T-cell (primary cell): Measurements from ENCODE around the gene SEPTIN10. TPM values are rescaled to one million over a fixed set of nuclear protein-coding genes. Genes with fewer than 3 reads are reported as not detected.
"Not testable (repeated sequence)": the region's sequence is repeated elsewhere in the genome, so short reads cannot be mapped to it uniquely, and the experiment has no call there.

Source experiments
- ATAC-seq, 4 experiments: fragments of 200-7000 bp in 3 of 4; fragments of 150-1000 bp in 1 of 4; cut with Tn5 transposase; replicated peaks in 1 of 4; 1 replicate in 3 of 4; 2 replicates in 1 of 4; pipeline ENCODE4 v1.10.0; 2021; ENCODE audit warnings: moderate library complexity in 3 of 4, mild to moderate bottlenecking in 2 of 4, moderate number of reproducible peaks in 1 of 4
- CTCF ChIA-PET, 2 donors: fragments of 300-600 bp; sonication (Branson Sonifier 250); formaldehyde crosslinking; loops; one replicate each; lab custom pipeline; 2022; ENCODE audit warnings: antibody characterized with exemption in 2 of 2; lab: Charles Lee
- POLR2A ChIA-PET, 2 donors: fragments of 300-600 bp; sonication (Branson Sonifier 250); formaldehyde crosslinking; loops; one replicate each; lab custom pipeline; 2022; ENCODE audit warnings: antibody characterized with exemption in 2 of 2; lab: Charles Lee
- DNase-seq, 35 experiments: peaks; one replicate each; pipeline versions ENCODE4 v3.0.0 to v3.0.0-alpha.2; 2013 to 2023
- H3K27ac ChIP-seq: one replicate; pipeline ENCODE4 v1.5.1; 2013; ENCODE audit warnings: low read length
- H3K27me3 ChIP-seq, 2 experiments: replicated peaks in 1 of 2; 1 replicate in 1 of 2; 2 replicates in 1 of 2; pipeline versions ENCODE4 v1.6.1 to v1.7.0; 2013; ENCODE audit warnings: low read length in 1 of 2, mixed read lengths in 1 of 2; ENCODE audit not compliant: control insufficient read depth in 2 of 2, insufficient read depth in 2 of 2; ENCODE audit errors: extremely low read depth in 1 of 2
- H3K36me3 ChIP-seq, 2 donors: 1 replicate in 1 of 2; 2 replicates in 1 of 2; pipeline versions ENCODE4 v1.6.1 to v1.7.0; 2013; ENCODE audit warnings: low read length in 1 of 2; ENCODE audit not compliant: control insufficient read depth in 2 of 2, insufficient read depth in 1 of 2; ENCODE audit errors: extremely low read depth in 1 of 2
- H3K4me1 ChIP-seq, 2 experiments: 1 replicate in 1 of 2; 2 replicates in 1 of 2; pipeline versions ENCODE4 v1.6.1 to v1.7.0; 2013; ENCODE audit warnings: low read length in 2 of 2, mixed read lengths in 1 of 2; ENCODE audit not compliant: insufficient read depth in 2 of 2, control insufficient read depth in 1 of 2; ENCODE audit errors: extremely low read depth in 1 of 2
- H3K4me3 ChIP-seq, 2 donors: 1 replicate in 1 of 2; 2 replicates in 1 of 2; pipeline versions ENCODE4 v1.5.1 to v1.7.0; 2013; ENCODE audit warnings: mild to moderate bottlenecking in 2 of 2, low read length in 1 of 2, moderate library complexity in 1 of 2; ENCODE audit not compliant: control insufficient read depth in 1 of 2; ENCODE audit errors: extremely low read depth in 1 of 2
- H3K9me3 ChIP-seq: 2 replicates; pipeline ENCODE4 v1.7.0; 2013
- H3K27ac Mint-ChIP-seq, 2 donors: one replicate each; pipeline ENCODE4 v1.8.0; 2020 to 2021; ENCODE audit warnings: mild to moderate bottlenecking in 2 of 2, mixed read lengths in 2 of 2
- H3K27me3 Mint-ChIP-seq, 2 donors: one replicate each; pipeline ENCODE4 v1.8.0; 2021 to 2022; ENCODE audit warnings: mixed read lengths in 2 of 2
- H3K36me3 Mint-ChIP-seq: one replicate; pipeline ENCODE4 v1.8.0; 2021; ENCODE audit warnings: mixed read lengths
- H3K4me1 Mint-ChIP-seq, 3 donors: one replicate each; pipeline ENCODE4 v1.8.0; 2020 to 2022; ENCODE audit warnings: mixed read lengths in 3 of 3, mild to moderate bottlenecking in 1 of 3
- H3K4me3 Mint-ChIP-seq, 3 donors: one replicate each; pipeline ENCODE4 v1.8.0; 2020 to 2022; ENCODE audit warnings: mild to moderate bottlenecking in 3 of 3, mixed read lengths in 3 of 3, moderate library complexity in 3 of 3
- H3K9me3 Mint-ChIP-seq, 3 donors: one replicate each; pipeline ENCODE4 v1.8.0; 2020 to 2022; ENCODE audit warnings: mixed read lengths in 3 of 3
- WGBS: methylation state at CpG from one replicate; pipeline ENCODE4 v1.1.5; 2013; ENCODE audit warnings: missing lambda C conversion rate; ENCODE audit not compliant: insufficient coverage; 5-methylcytosine and 5-hydroxymethylcytosine counted together
- total RNA-seq, 35 experiments: library from RNA in 6 of 35; stranded (reverse) in 6 of 35; fragments of 120-200 nt in 1 of 35; gene quantifications; one replicate each; pipeline versions ENCODE4 v1.2.1 to v1.2.4 and lab custom pipeline; 2013 to 2026

Gene SEPTIN10
- total RNA-seq, 5 donors from 2014 or later (not counting 1 experiment from before 2014, with no cell fraction given), result 2.2 to 3.7 (median 3.3) TPM

GRCh38 chr2:109633284-109633961 is 19.7 kb upstream of the SEPTIN10 start:
- ATAC-seq (no peak), DNase-seq (no peak)
- no peak overlapping the region for H3K4me3 ChIP-seq
- no peaks in the 10 kb centered on the region for H3K36me3 Mint-ChIP-seq
- H3K27me3 ChIP-seq, result peaks cover 0 to 19% of the 10 kb centered on the region in 2 experiments
- ChIA-PET POLR2A (no interaction called here), CTCF (no interaction called here)
- H3K9me3 Mint-ChIP-seq, result no peaks in the 10 kb centered on the region
- H3K4me3 Mint-ChIP-seq, result no peak overlapping the region
- peaks cover 0 to 9% (median 5%) of the 10 kb centered on the region in 3 donors for H3K4me1 Mint-ChIP-seq
- H3K36me3 ChIP-seq, result no peaks in the 10 kb centered on the region
- H3K27ac Mint-ChIP-seq, result no peak overlapping the region
- no peaks in the 10 kb centered on the region for H3K9me3 ChIP-seq
- H3K27ac ChIP-seq, result no peak overlapping the region
- WGBS, result 48% methylated on average over 3 of the region's 10 CpGs
- H3K27me3 Mint-ChIP-seq, result peaks cover 0 to 1% of the 10 kb centered on the region in 2 donors
- no peaks in the 10 kb centered on the region for H3K4me1 ChIP-seq

DNA sequence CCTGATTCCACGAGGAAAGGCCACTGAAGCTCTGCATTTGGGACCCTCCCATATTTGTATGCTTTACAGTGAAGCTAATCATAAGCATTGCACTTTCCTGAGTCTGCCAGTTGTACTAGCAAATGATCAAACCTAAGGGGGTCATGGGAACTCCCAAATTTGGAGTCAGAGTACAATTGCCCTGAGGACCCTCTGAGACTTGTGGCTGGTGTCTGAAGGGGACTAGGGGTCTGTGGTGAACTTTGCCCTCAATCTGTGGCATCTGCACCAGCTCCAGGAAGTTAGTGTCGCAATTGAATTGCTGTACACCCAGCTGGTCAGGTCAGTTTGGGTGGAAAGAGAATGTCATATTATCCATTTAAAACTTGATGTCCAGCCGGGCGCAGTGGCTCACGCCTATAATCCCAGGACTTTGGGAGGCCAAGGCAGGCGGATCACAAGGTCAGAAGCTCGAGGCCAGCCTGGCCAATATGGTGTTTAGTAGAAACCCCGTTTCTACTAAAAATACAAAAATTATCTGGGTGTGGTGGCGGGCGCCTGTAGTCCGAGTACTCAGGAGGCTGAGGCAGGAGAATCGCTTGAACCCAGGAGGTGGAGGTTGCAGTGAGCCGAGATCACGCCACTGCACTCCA is 18.5 kb upstream of the SEPTIN10 start:
- Histone ChIP-seq H3K4me1 (no peaks in the 10 kb centered on the region), H3K27me3 (peaks cover 0 to 23% of the 10 kb centered on the region in 2 experiments), H3K9me3 (no peaks in the 10 kb centered on the region), H3K4me3 (no peak overlapping the region), H3K27ac (no peak overlapping the region), H3K36me3 (no peaks in the 10 kb centered on the region)
- no peak overlapping the region for H3K27ac Mint-ChIP-seq
- H3K27me3 Mint-ChIP-seq, result peaks cover 1 to 5% of the 10 kb centered on the region in 2 donors
- H3K4me3 Mint-ChIP-seq, result no peak overlapping the region
- WGBS, result 93% methylated on average over 3 of the region's 14 CpGs
- no peak for ATAC-seq
- ChIA-PET POLR2A (no interaction called here), CTCF (no interaction called here)
- H3K9me3 Mint-ChIP-seq, result no peaks in the 10 kb centered on the region
- no peaks in the 10 kb centered on the region for H3K36me3 Mint-ChIP-seq
- no peak for DNase-seq
- peaks cover 0 to 3% (median 0%) of the 10 kb centered on the region in 3 donors for H3K4me1 Mint-ChIP-seq

GRCh38 chr2:109631741-109632140 is 18.0 kb upstream of the SEPTIN10 start:
- Mint-ChIP-seq H3K36me3 (no peaks in the 10 kb centered on the region), H3K4me1 (peaks cover 0 to 3% (median 0%) of the 10 kb centered on the region in 3 donors)
- ATAC-seq, result no peak

DNA sequence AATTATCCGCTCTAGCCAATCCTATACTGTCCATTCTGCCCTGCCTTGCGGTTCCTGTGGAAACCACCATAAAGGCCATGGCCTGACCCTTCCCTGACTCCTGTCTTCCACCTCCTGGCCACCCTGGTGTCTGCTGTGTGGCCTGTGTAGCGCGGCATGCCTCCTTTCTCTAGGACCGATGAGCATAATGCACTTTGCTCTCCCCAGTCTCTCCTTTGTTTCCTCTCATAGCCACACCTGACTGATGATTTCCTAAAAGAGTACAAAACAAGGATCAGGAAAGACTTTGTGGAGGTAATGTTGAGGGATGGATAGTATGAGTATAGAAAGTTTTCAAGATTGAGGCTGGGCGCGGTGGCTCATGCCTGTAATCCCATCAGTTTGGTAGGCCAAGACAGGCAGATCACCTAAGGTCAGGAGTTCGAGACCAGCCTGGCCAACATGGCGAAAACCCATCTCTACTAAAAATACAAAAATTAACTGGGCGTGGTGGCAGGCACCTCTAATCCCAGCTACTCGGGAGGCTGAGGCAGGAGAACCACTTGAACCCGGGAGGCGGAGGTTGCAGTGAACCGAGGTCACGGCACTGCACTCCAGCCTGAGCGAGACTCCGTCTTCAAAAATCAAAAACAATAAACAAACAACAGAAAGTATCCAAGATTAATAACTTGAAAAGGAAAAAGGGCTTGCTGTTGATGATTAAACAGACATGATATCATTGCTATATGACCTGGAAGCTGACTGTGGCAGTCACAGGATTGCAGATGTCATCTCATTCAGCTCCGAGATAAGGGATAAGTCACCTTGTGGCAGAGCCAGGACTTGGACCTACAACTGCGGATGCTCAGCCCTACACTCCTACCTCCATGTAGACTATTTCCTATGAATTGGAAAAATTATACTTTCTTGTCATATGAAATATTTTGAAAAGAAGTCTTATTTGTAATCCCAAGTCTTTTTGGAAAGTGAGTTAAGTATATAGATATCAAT is 17.0 kb upstream of the SEPTIN10 start:
- H3K4me1 ChIP-seq, result no peaks in the 10 kb centered on the region
- ChIA-PET CTCF (interaction anchor here in 1 of 2 donors (0.9 kb wide), 1 partner anchor 36 kb away, joined by 3 read pairs; no protein-coding TSS in a partner anchor), POLR2A (no interaction called here)
- H3K27ac ChIP-seq, result no peak overlapping the region
- 79% methylated on average over 3 of the region's 19 CpGs for WGBS
- H3K4me3 Mint-ChIP-seq, result no peak overlapping the region
- H3K4me3 ChIP-seq, result no peak overlapping the region
- DNase-seq, result no peak
- no peaks in the 10 kb centered on the region for H3K9me3 ChIP-seq
- no peaks in the 10 kb centered on the region for H3K36me3 ChIP-seq
- no peak for ATAC-seq
- no peak overlapping the region for H3K27ac Mint-ChIP-seq
- peaks cover 0 to 32% of the 10 kb centered on the region in 2 experiments for H3K27me3 ChIP-seq
- peaks cover 4 to 8% of the 10 kb centered on the region in 2 donors for H3K27me3 Mint-ChIP-seq
- H3K4me1 Mint-ChIP-seq, result peaks cover 0 to 3% (median 0%) of the 10 kb centered on the region in 3 donors
- no peaks in the 10 kb centered on the region for H3K9me3 Mint-ChIP-seq
- no peaks in the 10 kb centered on the region for H3K36me3 Mint-ChIP-seq

More at GRCh38 chr2:109631741-109632140, 18.0 kb upstream of the SEPTIN10 start:
- no peak overlapping the region for H3K27ac Mint-ChIP-seq
- Histone ChIP-seq H3K27me3 (peaks cover 0 to 24% of the 10 kb centered on the region in 2 experiments), H3K4me3 (no peak overlapping the region), H3K36me3 (no peaks in the 10 kb centered on the region), H3K4me1 (no peaks in the 10 kb centered on the region), H3K9me3 (no peaks in the 10 kb centered on the region), H3K27ac (no peak overlapping the region)
- H3K9me3 Mint-ChIP-seq, result no peaks in the 10 kb centered on the region
- no peak overlapping the region for H3K4me3 Mint-ChIP-seq
- no peak for DNase-seq
- ChIA-PET CTCF (interaction anchor here in 1 of 2 donors (0.9 kb wide), 1 partner anchor 37 kb away, joined by 3 read pairs; no protein-coding TSS in a partner anchor), POLR2A (no interaction called here)
- H3K27me3 Mint-ChIP-seq, result peaks cover 2 to 6% of the 10 kb centered on the region in 2 donors
- WGBS, result 0% methylated on average over 1 of the region's 3 CpGs

GRCh38 chr2:109629867-109630266 is 16.1 kb upstream of the SEPTIN10 start:
- Histone ChIP-seq H3K4me1 (no peaks in the 10 kb centered on the region), H3K9me3 (no peaks in the 10 kb centered on the region), H3K27me3 (peaks cover 0 to 32% of the 10 kb centered on the region in 2 experiments), H3K36me3 (no peaks in the 10 kb centered on the region), H3K27ac (no peak overlapping the region), H3K4me3 (no peak overlapping the region)
- peaks cover 4 to 8% of the 10 kb centered on the region in 2 donors for H3K27me3 Mint-ChIP-seq
- H3K4me1 Mint-ChIP-seq, result peaks cover 0 to 3% (median 0%) of the 10 kb centered on the region in 3 donors
- WGBS, result no CpG with 5 or more reads among the region's 3 CpGs
- ChIA-PET POLR2A (no interaction called here), CTCF (no interaction called here)
- ATAC-seq (no peak), DNase-seq (no peak)
- H3K9me3 Mint-ChIP-seq, result no peaks in the 10 kb centered on the region
- H3K27ac Mint-ChIP-seq, result no peak overlapping the region
- no peak overlapping the region for H3K4me3 Mint-ChIP-seq
- no peaks in the 10 kb centered on the region for H3K36me3 Mint-ChIP-seq

GRCh38 chr2:109628321-109628720 is 14.6 kb upstream of the SEPTIN10 start:
- H3K4me3 Mint-ChIP-seq, H3K36me3 ChIP-seq, H3K36me3 Mint-ChIP-seq, H3K4me1 ChIP-seq, H3K27ac ChIP-seq, H3K9me3 Mint-ChIP-seq, H3K9me3 ChIP-seq, H3K4me1 Mint-ChIP-seq, H3K27ac Mint-ChIP-seq, H3K4me3 ChIP-seq, CTCF ChIA-PET, POLR2A ChIA-PET, ATAC-seq, DNase-seq: not testable (repeated sequence)
- peaks cover 0 to 37% of the 10 kb centered on the region in 2 experiments for H3K27me3 ChIP-seq
- H3K27me3 Mint-ChIP-seq, result peaks cover 11 to 23% of the 10 kb centered on the region in 2 donors
- WGBS, result 100% methylated on average over 1 of the region's 7 CpGs
